ENCODE measurements around the gene LRIF1. TPM values are rescaled to one million over a fixed set of nuclear protein-coding genes. Genes with fewer than 3 reads are reported as not detected.
A peak's percentile ranks its signal among the peaks of the same experiment; 100 is the strongest.

The LRIF1 gene
- total RNA-seq, 3 donors from 2014 or later (not counting 1 experiment from before 2014, with no cell fraction given), result 8.9 to 12.5 (median 10.4) TPM

GRCh38 chr1:110902820-110903463 is 60.8 kb downstream of the LRIF1 start:
- DNase-seq (no peak), ATAC-seq (peak in 2 of 3 donors; percentile 12 to 19)
- H3K27ac Mint-ChIP-seq, result peak overlapping the region; percentile 86 to 99
- peaks cover 57 to 67% of the 10 kb centered on the region in 2 donors for H3K4me1 Mint-ChIP-seq
- 96% methylated on average over 5 of the region's 6 CpGs for WGBS (ENCODE audit: insufficient coverage)
- Histone ChIP-seq H3K27me3 (ENCODE audit: control insufficient read depth, insufficient read depth, low read length) (no peaks in the 10 kb centered on the region), H3K4me1 (ENCODE audit: control insufficient read depth, insufficient read depth, low read length) (peaks cover 4% of the 10 kb centered on the region), H3K9me3 (ENCODE audit: control insufficient read depth, insufficient read depth, low read length) (peaks cover 3% of the 10 kb centered on the region), H3K27ac (ENCODE audit: low read length) (no peak overlapping the region), H3K36me3 (ENCODE audit: control insufficient read depth, insufficient read depth, low read length) (peaks cover 37% of the 10 kb centered on the region), H3K4me3 (ENCODE audit: low read length) (no peak overlapping the region)
- TF ChIP-seq CTCF (IDR thresholded peaks at IDR 0.05), result no peak
- no peaks in the 10 kb centered on the region for H3K27me3 Mint-ChIP-seq (ENCODE audit: low read depth in 2 of 2)
- H3K36me3 Mint-ChIP-seq, result peaks cover 22% of the 10 kb centered on the region
- no peak overlapping the region for H3K4me3 Mint-ChIP-seq
- intact Hi-C loops (cut with micrococcal nuclease), result no loop called here
- H3K9me3 Mint-ChIP-seq, result peaks cover 0 to 2% of the 10 kb centered on the region in 2 donors

- intact Hi-C loops (cut with micrococcal nuclease), result loop anchor here (10.0 kb wide), 1 partner anchor 855 kb away; the partner anchor contains the start of gene DDX20
- Histone ChIP-seq H3K36me3 (ENCODE audit: control insufficient read depth, insufficient read depth, low read length) (peaks cover 70% of the 10 kb centered on the region), H3K4me3 (ENCODE audit: low read length) (no peak overlapping the region), H3K27me3 (ENCODE audit: control insufficient read depth, insufficient read depth, low read length) (no peaks in the 10 kb centered on the region), H3K9me3 (ENCODE audit: control insufficient read depth, insufficient read depth, low read length) (no peaks in the 10 kb centered on the region), H3K27ac (ENCODE audit: low read length) (peak overlapping the region; percentile 18), H3K4me1 (ENCODE audit: control insufficient read depth, insufficient read depth, low read length) (peaks cover 29% of the 10 kb centered on the region)
- Mint-ChIP-seq H3K36me3 (peaks cover 38% of the 10 kb centered on the region), H3K4me1 (peaks cover 72 to 79% of the 10 kb centered on the region in 2 donors), H3K27me3 (ENCODE audit: low read depth in 2 of 2) (no peaks in the 10 kb centered on the region), H3K9me3 (no peaks in the 10 kb centered on the region), H3K27ac (peak overlapping the region; percentile 86 to 99), H3K4me3 (peak overlapping the region; percentile 7)
- 67% methylated on average over 1 of the region's 1 CpG for WGBS (ENCODE audit: insufficient coverage)
- DNase-seq, result no peak
- no peak for ATAC-seq
- TF ChIP-seq CTCF (IDR thresholded peaks at IDR 0.05), result no peak
These were observed 64.3 kb downstream of the LRIF1 start for GRCh38 chr1:110899458-110899843.

- Mint-ChIP-seq H3K27ac (peak overlapping the region; percentile 86 to 99), H3K36me3 (peaks cover 44% of the 10 kb centered on the region), H3K27me3 (ENCODE audit: low read depth in 2 of 2) (no peaks in the 10 kb centered on the region), H3K4me3 (peak overlapping the region; percentile 7), H3K4me1 (peaks cover 72 to 79% of the 10 kb centered on the region in 2 donors), H3K9me3 (no peaks in the 10 kb centered on the region)
- TF ChIP-seq CTCF (IDR thresholded peaks at IDR 0.05), result no peak
- Histone ChIP-seq H3K4me3 (ENCODE audit: low read length) (no peak overlapping the region), H3K4me1 (ENCODE audit: control insufficient read depth, insufficient read depth, low read length) (peaks cover 32% of the 10 kb centered on the region), H3K27me3 (ENCODE audit: control insufficient read depth, insufficient read depth, low read length) (no peaks in the 10 kb centered on the region), H3K36me3 (ENCODE audit: control insufficient read depth, insufficient read depth, low read length) (peaks cover 76% of the 10 kb centered on the region), H3K9me3 (ENCODE audit: control insufficient read depth, insufficient read depth, low read length) (no peaks in the 10 kb centered on the region), H3K27ac (ENCODE audit: low read length) (peak overlapping the region; percentile 28)
- 56% methylated on average over 2 of the region's 3 CpGs for WGBS (ENCODE audit: insufficient coverage)
- DNase-seq (no peak), ATAC-seq (peak in 1 of 3 donors; percentile 25)
- intact Hi-C loops (cut with micrococcal nuclease), result loop anchor here (10.0 kb wide), 1 partner anchor 856 kb away; the partner anchor contains the start of gene DDX20
These were observed 64.8 kb downstream of the LRIF1 start for GRCh38 chr1:110898734-110899457.

Measured in natural killer cell (primary cell).